MM.1S (cell line): Measurements from ENCODE around the gene FBH1.
"Not testable (repeated sequence)": the region's sequence is repeated elsewhere in the genome, so short reads cannot be mapped to it uniquely, and the experiment has no call there.

Experiments
- DNase-seq: peaks from one replicate; pipeline ENCODE4 v3.0.0-alpha.2; 2015
- H2AFZ ChIP-seq: fragments of 300-600 bp; sonication (generic); 2 replicates; pipeline ENCODE4 v1.6.0; 2016; ENCODE audit warnings: antibody characterized with exemption, low read length
- H3F3A ChIP-seq: fragments of 300-600 bp; sonication (generic); 2 replicates; pipeline ENCODE4 v1.6.1; 2016; ENCODE audit warnings: mild to moderate bottlenecking, antibody characterized with exemption, low read length, moderate library complexity, mixed read lengths; ENCODE audit not compliant: insufficient read depth
- H3K27ac ChIP-seq: fragments of 300-600 bp; sonication (generic); 2 replicates; pipeline ENCODE4 v1.5.1; 2016; ENCODE audit warnings: mild to moderate bottlenecking, low read length
- H3K27me3 ChIP-seq: fragments of 300-600 bp; sonication (generic); replicated peaks from 2 replicates; pipeline ENCODE4 v1.6.0; 2016; ENCODE audit warnings: low read length; ENCODE audit not compliant: insufficient read depth
- H3K36me3 ChIP-seq: fragments of 300-600 bp; sonication (generic); replicated peaks from 2 replicates; pipeline ENCODE4 v1.6.1; 2016; ENCODE audit warnings: mild to moderate bottlenecking, low read length, mixed read lengths; ENCODE audit not compliant: insufficient read depth
- H3K4me1 ChIP-seq: fragments of 300-600 bp; sonication (generic); 2 replicates; pipeline ENCODE4 v1.6.1; 2016; ENCODE audit warnings: low read length, mixed read lengths
- H3K4me2 ChIP-seq: fragments of 300-600 bp; sonication (generic); 2 replicates; pipeline ENCODE4 v1.6.0; 2016; ENCODE audit warnings: low read depth, low read length
- H3K4me3 ChIP-seq: fragments of 300-600 bp; sonication (generic); 2 replicates; pipeline ENCODE4 v1.5.1; 2016; ENCODE audit warnings: low read length, mixed read lengths
- H3K79me2 ChIP-seq: fragments of 300-600 bp; sonication (generic); 2 replicates; pipeline ENCODE4 v1.6.1; 2016; ENCODE audit warnings: mixed run types, low read length, mixed read lengths
- H3K9ac ChIP-seq: fragments of 300-600 bp; sonication (generic); 2 replicates; pipeline ENCODE4 v1.6.1; 2016; ENCODE audit warnings: low read length, mixed read lengths
- H3K9me2 ChIP-seq: fragments of 300-600 bp; sonication (generic); replicated peaks from 2 replicates; pipeline ENCODE4 v1.6.1; 2016; ENCODE audit warnings: mild to moderate bottlenecking, low read length, mixed read lengths; ENCODE audit not compliant: insufficient read depth
- H3K9me3 ChIP-seq: fragments of 300-600 bp; sonication (generic); replicated peaks from 2 replicates; pipeline ENCODE4 v1.6.1; 2016; ENCODE audit warnings: mild to moderate bottlenecking, low read length, mixed read lengths; ENCODE audit not compliant: insufficient read depth
- H4K20me1 ChIP-seq: fragments of 300-600 bp; sonication (generic); 2 replicates; pipeline ENCODE4 v1.6.1; 2016; ENCODE audit warnings: mild to moderate bottlenecking, low read length, moderate library complexity, mixed read lengths; ENCODE audit not compliant: insufficient read depth
- CTCF ChIP-seq: fragments of 300-600 bp; sonication (generic); IDR thresholded peaks from 2 replicates; pipeline ENCODE4 v1.5.1; 2016; ENCODE audit warnings: antibody characterized with exemption, low read length, mixed read lengths
- EZH2 ChIP-seq: fragments of 300-600 bp; sonication (generic); optimal IDR thresholded peaks from 2 replicates; pipeline ENCODE3; 2017; ENCODE audit warnings: low read depth, mild to moderate bottlenecking, antibody characterized with exemption, low read length, mixed read lengths
- EZH2phosphoT487 ChIP-seq: fragments of 300-600 bp; sonication (generic); IDR thresholded peaks from 2 replicates; pipeline ENCODE4 v1.6.1; 2018; ENCODE audit warnings: antibody characterized with exemption, low read length

Gene FBH1

GRCh38 chr10:5906651-5907050 lies 16.6 kb downstream of the FBH1 start:
- Histone ChIP-seq H3K9me3 (no peaks in the 10 kb centered on the region), H3K79me2 (peaks cover 75% of the 10 kb centered on the region), H3K36me3 (peaks cover 19% of the 10 kb centered on the region; the same call in 1 of the 2 replicates), H3K27ac (peak overlapping the region; percentile 16; the same call in 1 of the 2 replicates), H3K4me3 (no peak overlapping the region), H3K4me2 (no peak overlapping the region), H3F3A (peaks cover 36% of the 10 kb centered on the region), H2AFZ (no peak overlapping the region), H3K9me2 (no peaks in the 10 kb centered on the region), H3K9ac (no peak overlapping the region), H3K27me3 (no peaks in the 10 kb centered on the region), H4K20me1 (no peaks in the 10 kb centered on the region), H3K4me1 (peaks cover 36% of the 10 kb centered on the region)
- no peak for DNase-seq
- TF ChIP-seq EZH2phosphoT487 (no peak), CTCF (no peak), EZH2 (no peak)

GRCh38 chr10:5908676-5909075 lies 18.6 kb downstream of the FBH1 start:
- peaks cover 58% of the 10 kb centered on the region for H3K79me2 ChIP-seq
- H3K27me3 ChIP-seq, H2AFZ ChIP-seq, DNase-seq, H3K9me2 ChIP-seq, H3K4me3 ChIP-seq, H3K27ac ChIP-seq, H3K9me3 ChIP-seq, H4K20me1 ChIP-seq, H3K4me2 ChIP-seq, H3K9ac ChIP-seq: not testable (repeated sequence)
- peaks cover 15% of the 10 kb centered on the region for H3K36me3 ChIP-seq
- H3K4me1 ChIP-seq, result peaks cover 29% of the 10 kb centered on the region
- peaks cover 16% of the 10 kb centered on the region for H3F3A ChIP-seq

GRCh38 chr10:5910323-5911100 lies 20.5 kb downstream of the FBH1 start:
- Histone ChIP-seq H3K36me3 (peaks cover 23% of the 10 kb centered on the region), H3K27me3 (no peaks in the 10 kb centered on the region), H4K20me1 (no peaks in the 10 kb centered on the region), H3K9ac (no peak overlapping the region), H3K9me3 (no peaks in the 10 kb centered on the region), H3K27ac (no peak overlapping the region), H2AFZ (no peak overlapping the region), H3K9me2 (no peaks in the 10 kb centered on the region), H3F3A (0 out of 2 replicates have a peak, but pooled peaks cover 1% of the 10 kb centered on the region), H3K4me1 (peaks cover 18% of the 10 kb centered on the region), H3K79me2 (peaks cover 50% of the 10 kb centered on the region), H3K4me2 (no peak overlapping the region), H3K4me3 (no peak overlapping the region)
- no peak for DNase-seq
- TF ChIP-seq EZH2phosphoT487 (no peak), EZH2 (no peak), CTCF (no peak)

GRCh38 chr10:5911670-5912069 lies 21.6 kb downstream of the FBH1 start:
- Histone ChIP-seq H3K9ac (no peak overlapping the region), H3K27ac (no peak overlapping the region), H2AFZ (no peak overlapping the region), H3F3A (no peaks in the 10 kb centered on the region), H3K79me2 (peaks cover 39% of the 10 kb centered on the region), H4K20me1 (no peaks in the 10 kb centered on the region), H3K4me1 (peaks cover 6% of the 10 kb centered on the region), H3K36me3 (peaks cover 28% of the 10 kb centered on the region), H3K9me2 (no peaks in the 10 kb centered on the region), H3K4me2 (no peak overlapping the region), H3K9me3 (no peaks in the 10 kb centered on the region), H3K27me3 (no peaks in the 10 kb centered on the region), H3K4me3 (no peak overlapping the region)
- no peak for DNase-seq
- TF ChIP-seq EZH2, result no peak
